Measurements from ENCODE around the gene CHAT. TPM values are rescaled to one million over a fixed set of nuclear protein-coding genes. Genes with fewer than 3 reads are reported as not detected.

The CHAT gene
- total and polyA plus RNA-seq, 2 of the 13 experiments (the other 11 are each of a cell fraction or from before 2014, with no cell fraction given): not detected

GRCh38 chr10:49610458-49611165 lies 3.2 kb upstream of the CHAT start:
- FAIRE-seq: no peak
- H3K27me3 ChIP-seq (ENCODE audit: control insufficient read depth in 1 of 2, insufficient read depth in 2 of 2, low read length in 2 of 2): peaks cover 10 to 61% of the 10 kb centered on the region in 2 experiments
- POLR2A ChIA-PET: no interaction called here

More at GRCh38 chr10:49610458-49611165, 3.2 kb upstream of the CHAT start:
- Histone ChIP-seq H3K4me2 (ENCODE audit: low read depth, low read length) (no peak overlapping the region), H3K36me3 (replicated peaks in 1 of 2; ENCODE audit: control insufficient read depth in 1 of 2, insufficient read depth in 2 of 2, low read length in 2 of 2) (no peaks in the 10 kb centered on the region), H3K9ac (ENCODE audit: insufficient read depth, low read depth, low read length) (no peak overlapping the region), H4K20me1 (ENCODE audit: insufficient read depth, low read length) (peaks cover 12% of the 10 kb centered on the region; the same call in 1 of the 2 replicates), H3K4me3 (replicated peaks in 1 of 3; ENCODE audit: insufficient read depth in 1 of 3, low read depth in 2 of 3, low read length in 3 of 3) (no peak overlapping the region; a peak in 1 of 6 replicates), H2AFZ (ENCODE audit: low read length) (no peak overlapping the region), H3K9me3 (ENCODE audit: low read length) (no peaks in the 10 kb centered on the region), H3K79me2 (ENCODE audit: insufficient read depth, low read length) (no peaks in the 10 kb centered on the region), H3K27ac (ENCODE audit: extremely low read length, insufficient read depth, low read length) (no peak overlapping the region), H3K4me1 (ENCODE audit: insufficient read depth, low read length) (no peaks in the 10 kb centered on the region)
- no peak for TF ChIP-seq ZMAT5 (CRISPR knock-in tag; IDR thresholded peaks at IDR 0.05; ENCODE audit: borderline replicate concordance, low read depth)
- TF ChIP-seq CHD4 (IDR thresholded peaks at IDR 0.05; ENCODE audit: borderline replicate concordance, low read length): no peak
- TF ChIP-seq, protein P1, sequence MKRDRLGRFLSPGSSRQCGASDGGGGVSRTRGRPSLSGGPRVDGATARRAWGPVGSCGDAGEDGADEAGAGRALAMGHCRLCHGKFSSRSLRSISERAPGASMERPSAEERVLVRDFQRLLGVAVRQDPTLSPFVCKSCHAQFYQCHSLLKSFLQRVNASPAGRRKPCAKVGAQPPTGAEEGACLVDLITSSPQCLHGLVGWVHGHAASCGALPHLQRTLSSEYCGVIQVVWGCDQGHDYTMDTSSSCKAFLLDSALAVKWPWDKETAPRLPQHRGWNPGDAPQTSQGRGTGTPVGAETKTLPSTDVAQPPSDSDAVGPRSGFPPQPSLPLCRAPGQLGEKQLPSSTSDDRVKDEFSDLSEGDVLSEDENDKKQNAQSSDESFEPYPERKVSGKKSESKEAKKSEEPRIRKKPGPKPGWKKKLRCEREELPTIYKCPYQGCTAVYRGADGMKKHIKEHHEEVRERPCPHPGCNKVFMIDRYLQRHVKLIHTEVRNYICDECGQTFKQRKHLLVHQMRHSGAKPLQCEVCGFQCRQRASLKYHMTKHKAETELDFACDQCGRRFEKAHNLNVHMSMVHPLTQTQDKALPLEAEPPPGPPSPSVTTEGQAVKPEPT (CRISPR knock-in tag; IDR thresholded peaks at IDR 0.05; ENCODE audit: low read depth): no peak
- TF ChIP-seq SCMH1 (CRISPR knock-in tag; IDR thresholded peaks at IDR 0.05; ENCODE audit: borderline replicate concordance): no peak
- TF ChIP-seq TAF1 (CRISPR knock-in tag; IDR thresholded peaks at IDR 0.05): no peak
- TF ChIP-seq, protein P2, sequence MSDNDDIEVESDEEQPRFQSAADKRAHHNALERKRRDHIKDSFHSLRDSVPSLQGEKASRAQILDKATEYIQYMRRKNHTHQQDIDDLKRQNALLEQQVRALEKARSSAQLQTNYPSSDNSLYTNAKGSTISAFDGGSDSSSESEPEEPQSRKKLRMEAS (IDR thresholded peaks at IDR 0.05): no peak
- TF ChIP-seq ZBTB8A (CRISPR knock-in tag; IDR thresholded peaks at IDR 0.05; ENCODE audit: borderline replicate concordance, low read depth): no peak
- no peak for TF ChIP-seq ZNF205 (CRISPR knock-in tag; IDR thresholded peaks at IDR 0.05)
- no peak for TF ChIP-seq KDM3A (CRISPR knock-in tag; IDR thresholded peaks at IDR 0.05; ENCODE audit: low read depth)
- WGBS (ENCODE audit: low lambda C conversion rate): 32% methylated on average over 17 of the region's 72 CpGs
- intact Hi-C loops (cut with micrococcal nuclease; ENCODE audit: unreplicated experiment) (no loop called here), in situ Hi-C loops (cut with HindIII; ENCODE audit: extremely low pct_ligation_motif_present, low pct_unique_long_range_greater_than_20kb) (no loop called here)
- CTCF ChIA-PET (ENCODE audit: low intra/inter-chr PET ratio, low total read pairs): no interaction called here
- ATAC-seq: no peak
- DNase-seq (ENCODE audit: low spot score): no peak
- no TSS peak for BruUV-seq (replicated peaks)

Data from HepG2 (cell line).